GM19351 (cell line): ENCODE data around the gene IGFBP4.
A peak's percentile ranks its signal among the peaks of the same experiment; 100 is the strongest.
"Not testable (repeated sequence)": the region's sequence is repeated elsewhere in the genome, so short reads cannot be mapped to it uniquely, and the experiment has no call there.

Experiments
- ATAC-seq: cut with Tn5 transposase; IDR thresholded peaks from one replicate; pipeline ENCODE4 v1.9.1; 2021; ENCODE audit warnings: mild to moderate bottlenecking, moderate library complexity; ENCODE audit not compliant: unreplicated experiment

IGFBP4 gene

GRCh38 chr17:40443196-40443987, at the start of gene IGFBP4:
Gene IGFBP4 (plus strand): TSS chr17:40443450. CDS start chr17:40443736, 286 bp downstream.
- no peak for ATAC-seq

DNA sequence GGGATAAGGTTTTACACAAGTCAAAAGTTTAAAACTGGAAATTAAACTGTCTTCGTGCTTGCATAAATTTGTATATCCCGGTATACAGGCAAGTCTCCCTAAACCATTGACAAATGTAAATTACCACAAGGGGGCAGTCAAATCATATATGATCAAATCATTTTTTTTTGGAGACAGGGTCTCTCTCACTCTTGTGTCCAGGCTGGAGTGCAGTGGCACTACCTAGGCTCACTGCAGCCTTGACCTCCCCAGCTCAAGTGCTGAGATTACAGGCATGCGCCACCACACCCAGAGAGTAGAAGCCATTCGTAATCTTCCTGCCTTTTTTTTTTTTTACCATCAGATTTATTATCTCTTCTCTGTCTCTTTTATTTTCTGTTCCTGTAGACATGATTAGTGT, 44.1 kb upstream of the IGFBP4 start:
- no peak for ATAC-seq

DNA sequence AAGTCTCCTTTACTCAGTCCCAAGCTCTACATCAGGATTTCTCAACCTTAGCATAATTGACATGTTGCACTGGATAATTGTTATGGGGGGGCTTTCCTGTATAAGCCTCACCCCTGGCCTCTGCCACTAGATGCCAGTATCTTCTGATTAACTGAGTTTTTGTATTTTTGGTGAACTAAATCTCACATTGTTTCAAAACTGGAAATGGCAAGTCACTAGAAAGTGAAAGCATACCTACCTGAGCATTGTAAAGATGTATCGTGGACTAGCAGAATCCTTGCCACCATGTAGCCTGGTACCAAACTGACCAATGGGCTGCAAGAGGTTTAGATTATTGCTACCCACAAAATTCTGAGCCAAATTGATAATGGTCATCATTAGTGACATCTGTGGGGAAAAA, 40.6 kb upstream of the IGFBP4 start:
- ATAC-seq: no peak

DNA sequence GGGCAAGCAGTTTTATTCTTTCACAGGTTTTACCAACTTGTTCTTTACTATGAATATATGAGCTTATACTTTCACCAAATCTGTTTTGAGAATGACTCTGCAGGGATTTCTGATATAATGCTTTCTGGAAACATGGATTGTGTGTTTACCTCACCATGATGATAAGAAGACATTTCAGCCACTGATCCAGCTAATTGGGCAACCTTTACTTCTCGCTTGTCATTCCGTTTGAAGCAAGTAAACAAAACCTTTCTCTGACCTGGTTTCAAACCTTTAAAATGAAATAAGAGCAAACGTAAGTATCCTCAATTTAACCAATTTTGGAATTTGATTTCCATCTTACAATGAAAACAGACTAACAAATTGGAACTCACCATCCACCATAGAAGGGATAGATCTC, 39.2 kb upstream of the IGFBP4 start:
- no peak for ATAC-seq

- ATAC-seq: no peak
Observed at GRCh38 chr17:40407460-40407859, 35.8 kb upstream of the IGFBP4 start.

DNA sequence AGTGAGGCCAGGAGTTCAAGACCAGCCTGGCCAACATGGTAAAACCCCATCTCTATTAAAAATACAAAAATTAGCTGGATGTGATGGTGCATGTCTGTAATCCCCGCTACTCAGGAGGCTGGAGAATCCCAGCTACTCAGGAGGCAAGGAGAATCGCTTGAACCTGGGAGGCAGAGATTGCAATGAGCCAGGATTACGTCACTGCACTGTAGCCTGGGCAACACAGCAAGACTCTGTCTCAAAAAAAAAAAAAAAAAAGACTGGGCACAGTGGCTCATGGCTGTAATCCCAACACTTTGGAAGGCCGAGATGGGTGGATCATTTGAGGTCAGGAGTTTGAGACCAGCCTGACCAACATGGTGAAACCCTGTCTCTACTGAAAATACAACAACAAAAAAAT, 33.7 kb upstream of the IGFBP4 start:
- not testable (repeated sequence) for ATAC-seq

DNA sequence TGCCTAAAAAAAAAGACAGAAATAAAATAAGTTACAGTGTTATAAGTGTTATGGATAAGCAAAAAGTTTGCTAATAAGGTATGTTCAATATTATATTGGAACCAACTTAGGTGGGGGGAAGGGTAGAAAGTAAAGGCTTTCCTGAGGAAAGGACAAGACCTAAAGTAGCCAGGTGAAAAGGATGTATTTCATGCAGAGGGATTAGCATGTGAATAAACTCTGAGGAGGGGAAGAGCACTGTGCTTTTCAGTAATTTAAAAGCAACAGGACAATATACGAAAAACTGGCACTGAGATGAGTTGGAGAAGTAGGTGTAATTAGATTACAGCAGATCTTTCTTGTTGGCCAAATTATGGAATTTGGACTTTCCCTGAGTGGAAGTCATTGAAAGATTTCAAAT, 33.2 kb upstream of the IGFBP4 start:
- no peak for ATAC-seq

- no peak for ATAC-seq
Observed at GRCh38 chr17:40411821-40412220, 31.4 kb upstream of the IGFBP4 start.

GRCh38 chr17:40412880-40413279, 30.4 kb upstream of the IGFBP4 start:
- no peak for ATAC-seq

GRCh38 chr17:40414312-40414711, 28.9 kb upstream of the IGFBP4 start:
- ATAC-seq: not testable (repeated sequence)

DNA sequence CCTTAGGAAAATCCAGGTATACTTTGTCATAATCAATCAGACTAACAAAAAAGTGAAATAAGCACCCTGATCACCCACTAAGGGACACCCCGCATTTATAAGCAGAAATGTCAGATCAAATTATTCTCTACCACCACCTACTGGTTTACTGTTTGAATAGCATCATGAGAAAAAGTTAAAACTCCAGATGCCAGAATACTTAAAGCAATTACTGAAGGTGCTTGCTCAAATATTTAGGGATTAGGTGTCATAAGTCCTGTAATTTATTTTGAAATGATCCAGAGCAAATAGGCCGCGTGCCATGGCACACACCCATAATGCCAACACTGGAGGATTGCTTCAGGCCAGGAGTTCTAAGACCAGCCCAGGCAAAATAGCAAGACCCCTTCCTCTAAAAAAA, 27.9 kb upstream of the IGFBP4 start:
- ATAC-seq: no peak

- no peak for ATAC-seq
Observed at GRCh38 chr17:40416671-40417070, 26.6 kb upstream of the IGFBP4 start.

DNA sequence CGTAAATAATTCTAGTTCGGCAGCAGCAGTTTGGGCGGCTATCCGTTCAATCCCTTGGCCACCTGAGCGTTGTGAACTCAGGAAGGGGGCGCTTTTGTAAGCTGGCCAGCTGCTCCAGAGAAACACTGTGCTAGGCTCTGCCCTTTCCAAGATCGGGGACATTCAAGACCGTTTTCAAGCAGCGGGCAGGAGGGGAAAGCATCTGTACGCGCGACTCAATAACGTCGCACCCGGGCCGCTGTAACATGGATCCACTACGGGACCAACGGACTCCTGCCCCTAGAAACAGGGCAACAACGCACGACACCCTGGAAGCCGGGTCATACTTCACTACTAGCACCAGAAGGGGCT, 26.0 kb upstream of the IGFBP4 start:
- peak; percentile 5 for ATAC-seq

- peak; percentile 98 for ATAC-seq
Observed at GRCh38 chr17:40417609-40418427, 25.4 kb upstream of the IGFBP4 start, which contains the start of gene TOP2A. Gene TOP2A (minus strand): TSS chr17:40417896. CDS start chr17:40417791, 105 bp downstream.

DNA sequence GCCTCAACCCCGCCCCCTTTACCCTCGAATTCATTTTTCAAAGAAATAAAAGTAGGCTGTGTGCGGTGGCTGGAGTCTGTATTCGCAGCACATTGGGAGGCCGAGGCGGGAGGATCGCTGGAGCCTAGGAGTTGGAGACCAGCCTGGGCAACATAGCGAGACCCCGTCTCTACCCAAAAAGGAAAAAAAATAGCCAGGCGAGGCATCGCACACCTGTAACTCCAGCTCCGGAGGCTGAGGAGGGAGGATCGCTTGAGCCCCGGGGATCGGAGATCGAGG, 24.9 kb upstream of the IGFBP4 start:
- ATAC-seq: no peak

DNA sequence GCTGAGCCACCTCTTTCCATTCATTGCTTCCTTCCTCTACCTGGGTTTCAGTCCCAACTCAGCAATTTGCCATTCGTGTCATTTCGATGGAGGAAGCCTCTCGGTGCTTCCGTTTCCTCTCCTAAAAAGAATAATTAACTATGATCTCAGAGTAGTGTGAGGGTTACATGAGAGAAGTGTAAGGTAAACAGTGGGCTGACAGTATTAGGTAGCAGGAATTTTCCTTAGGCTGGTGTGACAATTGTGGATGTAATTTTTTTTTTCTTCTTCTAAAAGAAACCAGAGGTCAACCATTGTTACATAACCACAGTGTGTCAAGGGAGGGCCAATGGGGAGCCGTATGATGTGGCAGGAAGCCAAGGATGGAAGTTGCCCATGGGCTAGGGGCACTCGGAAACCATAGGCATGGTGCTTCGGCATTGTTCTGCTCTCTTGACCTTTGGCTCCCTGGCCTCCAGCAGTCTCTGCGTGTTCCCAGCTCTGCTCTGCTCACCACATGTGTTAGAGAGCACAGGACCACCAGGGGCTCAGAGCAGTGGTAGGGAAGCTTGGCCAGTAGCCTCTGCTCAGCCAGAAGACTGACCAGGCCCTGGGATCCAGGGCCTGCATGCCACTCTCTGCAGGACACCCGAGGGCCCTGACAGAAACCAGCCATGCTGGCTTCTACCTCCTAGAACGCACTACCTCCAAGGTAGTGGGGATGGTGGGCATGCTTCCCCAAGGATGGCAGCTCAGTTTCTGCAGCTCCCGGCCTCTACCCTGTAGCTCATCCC, 23.5 kb upstream of the IGFBP4 start:
- no peak for ATAC-seq

GRCh38 chr17:40422990-40423633, 20.1 kb upstream of the IGFBP4 start:
- ATAC-seq: no peak

GRCh38 chr17:40425741-40426140, 17.5 kb upstream of the IGFBP4 start:
- no peak for ATAC-seq

DNA sequence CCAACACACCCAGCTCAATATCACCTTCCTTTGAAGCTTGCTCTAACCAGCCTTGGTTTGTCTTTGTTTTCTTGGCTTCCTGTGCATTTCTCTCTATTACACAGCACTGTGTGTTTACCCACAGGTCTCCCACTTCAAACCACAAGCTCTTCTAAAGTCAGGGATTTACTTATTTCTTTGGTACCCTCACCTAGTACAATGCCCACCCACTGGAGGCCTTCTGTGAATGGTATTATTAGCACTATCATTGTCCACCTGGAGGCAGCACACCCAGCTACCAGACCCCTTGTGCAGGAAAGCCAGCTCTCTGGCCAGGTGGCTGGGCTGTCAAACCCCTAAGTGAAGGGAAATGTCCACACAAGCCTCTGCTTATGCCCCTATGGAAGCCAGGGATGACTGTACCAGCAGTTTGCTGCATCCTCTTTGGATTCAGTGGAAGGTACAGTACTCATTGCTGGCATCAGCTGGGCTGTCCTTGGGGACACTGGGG, 16.2 kb upstream of the IGFBP4 start:
- no peak for ATAC-seq

GRCh38 chr17:40430272-40431230, 12.7 kb upstream of the IGFBP4 start:
- no peak for ATAC-seq
